Sigmoid colon (tissue), 7 donors: ENCODE results near the gene CENPP. TPM values are rescaled to one million over a fixed set of nuclear protein-coding genes. Genes with fewer than 3 reads are reported as not detected.

Experiments used
- DNase-seq: peaks from one replicate; pipeline ENCODE4 v3.0.0-alpha.2; 2019
- H3K27ac ChIP-seq, 4 donors: fragments of 200-600 bp; sonication (generic); one replicate each; pipeline ENCODE4 v1.5.1; 2016 to 2019; ENCODE audit warnings: mild to moderate bottlenecking in 1 of 4
- H3K27me3 ChIP-seq, 3 donors: fragments of 200-600 bp; sonication (generic); one replicate each; pipeline ENCODE4 v1.5.1; 2019; ENCODE audit warnings: mild to moderate bottlenecking in 1 of 3
- H3K36me3 ChIP-seq, 4 donors: fragments of 200-600 bp; sonication (generic); one replicate each; pipeline ENCODE4 v1.5.1; 2016 to 2019
- H3K4me1 ChIP-seq, 4 donors: fragments of 200-600 bp; sonication (generic); one replicate each; pipeline ENCODE4 v1.5.1; 2017 to 2019
- H3K4me3 ChIP-seq, 4 donors: fragments of 200-600 bp; sonication (generic); one replicate each; pipeline ENCODE4 v1.5.1; 2017 to 2019; ENCODE audit warnings: mild to moderate bottlenecking in 2 of 4, moderate library complexity in 1 of 4
- H3K9me3 ChIP-seq, 4 donors: fragments of 200-600 bp in 3 of 4; sonication (generic) in 3 of 4; one replicate each; pipeline versions ENCODE4 v1.5.1 to v1.6.1; 2013 to 2019
- CTCF ChIP-seq, 4 experiments: fragments of 450-650 bp in 3 of 4; fragments of 200-600 bp in 1 of 4; IDR thresholded peaks; one replicate each; pipeline ENCODE4 v1.5.1; 2016 to 2019; ENCODE audit warnings: antibody characterized with exemption in 4 of 4, mild to moderate bottlenecking in 3 of 4, moderate library complexity in 2 of 4
- EP300 ChIP-seq, 4 donors: sonication (generic); formaldehyde crosslinking; IDR thresholded peaks; one replicate each; pipeline ENCODE4 v1.6.1; 2017; ENCODE audit warnings: antibody characterized with exemption in 4 of 4
- POLR2A ChIP-seq, 2 donors: fragments of 450-650 bp; IDR thresholded peaks; one replicate each; pipeline ENCODE4 v1.6.1; 2016; ENCODE audit warnings: antibody characterized with exemption in 2 of 2, mild to moderate bottlenecking in 2 of 2, moderate library complexity in 2 of 2
- POLR2AphosphoS5 ChIP-seq, 4 donors: sonication (generic); formaldehyde crosslinking; IDR thresholded peaks; one replicate each; pipeline ENCODE4 v1.6.1; 2017; ENCODE audit warnings: antibody characterized with exemption in 4 of 4
- WGBS, 2 donors: extraction: QIAGEN DNeasy Blood & Tissue Kit; methylation state at CpG; one replicate each; pipeline ENCODE4 v1.1.7; 2013; 5-methylcytosine and 5-hydroxymethylcytosine counted together
- intact Hi-C: fragments of 100-400 bp; cut with DNase I; formaldehyde crosslinking; loops from one replicate; pipeline ENCODE4 v1.15.1; 2023
- polyA plus RNA-seq, 3 donors: library from polyadenylated mRNA; stranded (reverse); fragments of 200-250 nt; gene quantifications; one replicate each; pipeline ENCODE4 v1.2.3, GENCODE V29; 2013
- total RNA-seq, 4 donors: library from RNA; depleted of rRNA; stranded (reverse); fragments of >200 nt; gene quantifications; one replicate each; pipeline ENCODE4 v1.1.0, GENCODE V29; 2016
- donor health status: healthy with polysubstance abuse.
- donor health status: Bipolar disorder and iron deficiency.
- donor health status: healthy.

The CENPP gene
- total and polyA plus RNA-seq, 7 donors = 0.60 to 11.9 (median 2.4) TPM

- no peaks in the 10 kb centered on the region for H3K27me3 ChIP-seq
- no peak for DNase-seq
- H3K9me3 ChIP-seq = no peaks in the 10 kb centered on the region
- no peak overlapping the region for H3K4me3 ChIP-seq
- H3K4me1 ChIP-seq = peaks cover 0 to 54% (median 41%) of the 10 kb centered on the region in 4 donors
- intact Hi-C loops = loop anchor here (10.0 kb wide), 1 partner anchor 508 kb away; no protein-coding TSS in a partner anchor
- H3K27ac ChIP-seq = peak overlapping the region in 3 of 4 donors; percentile 58 to 77 (median 77)
- no peak for TF ChIP-seq EP300 (IDR thresholded peaks at IDR 0.05)
- 73 to 80% methylated on average over 1 of the region's 1 CpG for WGBS, 2 donors
- peaks cover 0 to 33% (median 4%) of the 10 kb centered on the region in 4 donors for H3K36me3 ChIP-seq
Observed at GRCh38 chr9:92652461-92652860, 326.7 kb downstream of the CENPP start.

GRCh38 chr9:92654481-92655301, 328.9 kb downstream of the CENPP start:
- peaks cover 0 to 46% (median 40%) of the 10 kb centered on the region in 4 donors for H3K4me1 ChIP-seq
- no peaks in the 10 kb centered on the region for H3K9me3 ChIP-seq
- H3K36me3 ChIP-seq = peaks cover 0 to 23% (median 0%) of the 10 kb centered on the region in 4 donors
- peak overlapping the region in 2 of 4 donors; percentile 58 to 77 for H3K27ac ChIP-seq
- TF ChIP-seq POLR2AphosphoS5 (IDR thresholded peaks at IDR 0.05) (no peak), POLR2A (IDR thresholded peaks at IDR 0.05) (no peak), EP300 (IDR thresholded peaks at IDR 0.05) (no peak), CTCF (IDR thresholded peaks at IDR 0.05) (no peak)
- no peaks in the 10 kb centered on the region for H3K27me3 ChIP-seq
- no peak overlapping the region for H3K4me3 ChIP-seq
- DNase-seq = no peak
- intact Hi-C loops = loop anchor here (10.0 kb wide), 1 partner anchor 510 kb away; no protein-coding TSS in a partner anchor
- WGBS, 2 donors = 72 to 87% methylated on average over 19 of the region's 19 CpGs

GRCh38 chr9:92655366-92655765, 329.6 kb downstream of the CENPP start:
- no peak for DNase-seq
- 95% methylated on average over 7 of the region's 7 CpGs for WGBS, 2 donors
- intact Hi-C loops = loop anchor here (10.0 kb wide), 1 partner anchor 511 kb away; no protein-coding TSS in a partner anchor

GRCh38 chr9:92655896-92656536, 330.3 kb downstream of the CENPP start:
- H3K4me3 ChIP-seq = no peak overlapping the region
- no peaks in the 10 kb centered on the region for H3K9me3 ChIP-seq
- 70 to 90% methylated on average over 9 of the region's 9 CpGs for WGBS, 2 donors
- no peak overlapping the region for H3K27ac ChIP-seq
- intact Hi-C loops = loop anchor here (10.0 kb wide), 1 partner anchor 511 kb away; no protein-coding TSS in a partner anchor
- peaks cover 0 to 23% (median 0%) of the 10 kb centered on the region in 4 donors for H3K36me3 ChIP-seq
- H3K4me1 ChIP-seq = peaks cover 0 to 33% (median 29%) of the 10 kb centered on the region in 4 donors
- no peak for TF ChIP-seq POLR2A (IDR thresholded peaks at IDR 0.05)
- no peak for TF ChIP-seq CTCF (IDR thresholded peaks at IDR 0.05)
- no peak for TF ChIP-seq EP300 (IDR thresholded peaks at IDR 0.05)
- TF ChIP-seq POLR2AphosphoS5 (IDR thresholded peaks at IDR 0.05) = no peak
- H3K27me3 ChIP-seq = no peaks in the 10 kb centered on the region
- no peak for DNase-seq

More at GRCh38 chr9:92655366-92655765, 329.6 kb downstream of the CENPP start:
- peaks cover 0 to 40% (median 34%) of the 10 kb centered on the region in 4 donors for H3K4me1 ChIP-seq
- H3K27ac ChIP-seq = no peak overlapping the region
- no peak for TF ChIP-seq CTCF (IDR thresholded peaks at IDR 0.05)
- TF ChIP-seq POLR2A (IDR thresholded peaks at IDR 0.05) = no peak
- no peak for TF ChIP-seq EP300 (IDR thresholded peaks at IDR 0.05)
- TF ChIP-seq POLR2AphosphoS5 (IDR thresholded peaks at IDR 0.05) = no peak
- H3K27me3 ChIP-seq = no peaks in the 10 kb centered on the region
- no peaks in the 10 kb centered on the region for H3K9me3 ChIP-seq
- H3K4me3 ChIP-seq = no peak overlapping the region
- peaks cover 0 to 23% (median 0%) of the 10 kb centered on the region in 4 donors for H3K36me3 ChIP-seq

- 94 to 96% methylated on average over 11 of the region's 11 CpGs for WGBS, 2 donors
- intact Hi-C loops = loop anchor here (10.0 kb wide), 1 partner anchor 512 kb away; no protein-coding TSS in a partner anchor
- Histone ChIP-seq H3K9me3 (no peaks in the 10 kb centered on the region), H3K27me3 (no peaks in the 10 kb centered on the region), H3K4me3 (no peak overlapping the region), H3K4me1 (peaks cover 0 to 28% (median 26%) of the 10 kb centered on the region in 4 donors), H3K27ac (no peak overlapping the region), H3K36me3 (peaks cover 0 to 23% (median 0%) of the 10 kb centered on the region in 4 donors)
- TF ChIP-seq POLR2A (IDR thresholded peaks at IDR 0.05) = no peak
- no peak for DNase-seq
Observed at GRCh38 chr9:92656537-92656925, 330.8 kb downstream of the CENPP start.
